HCT116 (cell line): Measurements from ENCODE around the gene VIPR1. TPM values are rescaled to one million over a fixed set of nuclear protein-coding genes. Genes with fewer than 3 reads are reported as not detected.
A peak's percentile ranks its signal among the peaks of the same experiment; 100 is the strongest.

Experiments used
- ATAC-seq: fragments of 200-7000 bp; cut with Tn5 transposase; 2 replicates; pipeline ENCODE4 v1.9.1; 2020; ENCODE audit warnings: mild to moderate bottlenecking, moderate library complexity
- BruUV-seq: library from RNA; stranded (reverse); fragments of 400-500 nt; replicated peaks from 2 replicates; lab custom pipeline; 2021; lab: Mats Ljungman, UMichigan
- CTCF ChIA-PET: fragments of 300-600 bp; sonication (Branson Sonifier 250); formaldehyde crosslinking; loops from one replicate; lab custom pipeline; 2021; ENCODE audit warnings: antibody characterized with exemption; lab: Charles Lee
- POLR2A ChIA-PET: fragments of 300-600, 350-600 bp; sonication (Branson Sonifier 250); formaldehyde crosslinking; loops from one replicate; lab custom pipeline; 2021; ENCODE audit warnings: antibody characterized with exemption; lab: Charles Lee
- RAD21 ChIA-PET, 2 experiments: fragments of 300-600 bp; sonication (Branson Sonifier 250); formaldehyde crosslinking; loops; one replicate each; lab custom pipeline; 2023; ENCODE audit warnings: low total read pairs in 2 of 2; ENCODE audit not compliant: uncharacterized antibody in 2 of 2, unreplicated experiment in 2 of 2, low non-redundant PET in 1 of 2; lab: Charles Lee
- DNase-seq: peaks from one replicate; pipeline ENCODE4 v3.0.0-alpha.2; 2010; ENCODE audit warnings: low read depth, low spot score
- H2AFZ ChIP-seq: fragments of 200-600 bp; shearing (Covaris generic), sonication (generic); 2 replicates; pipeline ENCODE4 v1.6.1; 2017; ENCODE audit warnings: low read depth, mixed run types, mixed read lengths, antibody characterized with exemption, low read length; ENCODE audit not compliant: poor library complexity, severe bottlenecking
- H3K27ac ChIP-seq: 2 replicates; pipeline ENCODE4 v1.5.1; 2012; ENCODE audit warnings: low read depth, low read length
- H3K27me3 ChIP-seq: fragments of 200-600 bp; sonication (generic); 2 replicates; pipeline ENCODE4 v1.6.1; 2016; ENCODE audit warnings: mixed run types, low read length, mixed read lengths; ENCODE audit not compliant: insufficient read depth
- H3K36me3 ChIP-seq, 2 experiments: fragments of 200-500 bp in 1 of 2; fragments of 200-600 bp in 1 of 2; sonication (Bioruptor generic) in 1 of 2; sonication (generic) in 1 of 2; 2 replicates each; pipeline versions ENCODE4 v1.5.1 to v1.6.1; 2014 to 2016; ENCODE audit warnings: low read length in 2 of 2, inconsistent platforms in 1 of 2, mixed read lengths in 1 of 2, mixed run types in 1 of 2; ENCODE audit not compliant: insufficient read depth in 2 of 2, control insufficient read depth in 1 of 2
- H3K4me1 ChIP-seq, 2 experiments: fragments of 200-600 bp in 1 of 2; sonication (generic) in 1 of 2; 2 replicates each; pipeline versions ENCODE4 v1.5.1 to v1.6.1; 2012 to 2017; ENCODE audit warnings: low read length in 2 of 2, inconsistent platforms in 1 of 2, mild to moderate bottlenecking in 1 of 2, mixed read lengths in 1 of 2, mixed run types in 1 of 2, moderate library complexity in 1 of 2; ENCODE audit not compliant: insufficient read depth in 2 of 2, control insufficient read depth in 1 of 2
- H3K4me2 ChIP-seq: fragments of 200-600 bp; sonication (generic); 2 replicates; pipeline ENCODE4 v1.6.1; 2017; ENCODE audit warnings: mixed run types, low read length, mixed read lengths
- H3K4me3 ChIP-seq, 2 experiments: fragments of 200-600 bp in 1 of 2; sonication (generic) in 1 of 2; replicated peaks in 1 of 2; 2 replicates each; pipeline ENCODE4 v1.5.1; 2011 to 2016; ENCODE audit warnings: low read length in 2 of 2, control low read depth in 1 of 2, low read depth in 1 of 2, mild to moderate bottlenecking in 1 of 2, mixed read lengths in 1 of 2, mixed run types in 1 of 2
- H3K79me2 ChIP-seq: fragments of 200-600 bp; sonication (generic); 2 replicates; pipeline ENCODE4 v1.6.1; 2017; ENCODE audit warnings: mild to moderate bottlenecking, mixed run types, low read length, moderate library complexity, mixed read lengths; ENCODE audit not compliant: insufficient read depth
- H3K9ac ChIP-seq: fragments of 200-600 bp; sonication (generic); 2 replicates; pipeline ENCODE4 v1.6.1; 2016; ENCODE audit warnings: low read length, mixed read lengths
- H3K9me2 ChIP-seq: fragments of 200-600 bp; sonication (generic), shearing (Covaris generic); 2 replicates; pipeline ENCODE4 v1.6.1; 2017; ENCODE audit warnings: mixed run types, mild to moderate bottlenecking, moderate library complexity; ENCODE audit not compliant: insufficient read depth
- H3K9me3 ChIP-seq, 2 experiments: fragments of 200-500 bp in 1 of 2; fragments of 200-600 bp in 1 of 2; sonication (Bioruptor generic) in 1 of 2; sonication (generic) in 1 of 2; 2 replicates each; pipeline ENCODE4 v1.6.1; 2014 to 2017; ENCODE audit warnings: low read length in 2 of 2, mixed read lengths in 2 of 2, inconsistent platforms in 1 of 2, low read depth in 1 of 2, mild to moderate bottlenecking in 1 of 2, mixed run types in 1 of 2, moderate library complexity in 1 of 2; ENCODE audit not compliant: control insufficient read depth in 1 of 2, insufficient read depth in 1 of 2
- H4K20me1 ChIP-seq: fragments of 200-600 bp; sonication (generic), shearing (Covaris generic); 2 replicates; pipeline ENCODE4 v1.6.1; 2017; ENCODE audit warnings: mixed run types, mild to moderate bottlenecking, moderate library complexity; ENCODE audit not compliant: insufficient read depth
- SRF ChIP-seq: IDR thresholded peaks from 2 replicates; pipeline ENCODE4 v1.6.1; 2012; ENCODE audit warnings: low read depth
- intact Hi-C: fragments of 100-400 bp; cut with micrococcal nuclease; formaldehyde crosslinking; loops from 2 replicates; pipeline ENCODE4 v1.10.0; 2022
- total RNA-seq: library from RNA; stranded (reverse); gene quantifications from one replicate; pipeline ENCODE4 v1.2.1, GENCODE V29; 2021; ENCODE audit not compliant: unreplicated experiment
- TF ChIP-seq, protein P1 (sequence below), 3 experiments: fragments of 200-600 bp in 1 of 3; sonication (generic) in 1 of 3; IDR thresholded peaks in 2 of 3; conservative IDR thresholded peaks in 1 of 3; 2 replicates each; pipeline ENCODE4 v1.5.1; 2012 to 2017; ENCODE audit warnings: low read depth in 2 of 3, low read length in 2 of 3, antibody characterized with exemption in 1 of 3, borderline replicate concordance in 1 of 3, control low read depth in 1 of 3, mild to moderate bottlenecking in 1 of 3, mixed read lengths in 1 of 3, mixed run types in 1 of 3, moderate library complexity in 1 of 3; ENCODE audit not compliant: insufficient read depth in 1 of 3
- TF ChIP-seq, protein P2 (sequence below): IDR thresholded peaks from 2 replicates; pipeline ENCODE4 v1.6.1; 2012; ENCODE audit warnings: low read depth

Gene VIPR1
- total RNA-seq, 1 experiment from 2014 or later: 9.6 TPM

- no peak overlapping the region for H3K4me2 ChIP-seq
- no peaks in the 10 kb centered on the region for H3K4me1 ChIP-seq
- no peaks in the 10 kb centered on the region for H4K20me1 ChIP-seq
- CTCF ChIA-PET: no interaction called here
- no peak overlapping the region for H3K4me3 ChIP-seq
- no peaks in the 10 kb centered on the region for H3K27me3 ChIP-seq
- intact Hi-C loops: no loop called here
- RAD21 ChIA-PET: no interaction called here
- TF ChIP-seq, protein P1, sequence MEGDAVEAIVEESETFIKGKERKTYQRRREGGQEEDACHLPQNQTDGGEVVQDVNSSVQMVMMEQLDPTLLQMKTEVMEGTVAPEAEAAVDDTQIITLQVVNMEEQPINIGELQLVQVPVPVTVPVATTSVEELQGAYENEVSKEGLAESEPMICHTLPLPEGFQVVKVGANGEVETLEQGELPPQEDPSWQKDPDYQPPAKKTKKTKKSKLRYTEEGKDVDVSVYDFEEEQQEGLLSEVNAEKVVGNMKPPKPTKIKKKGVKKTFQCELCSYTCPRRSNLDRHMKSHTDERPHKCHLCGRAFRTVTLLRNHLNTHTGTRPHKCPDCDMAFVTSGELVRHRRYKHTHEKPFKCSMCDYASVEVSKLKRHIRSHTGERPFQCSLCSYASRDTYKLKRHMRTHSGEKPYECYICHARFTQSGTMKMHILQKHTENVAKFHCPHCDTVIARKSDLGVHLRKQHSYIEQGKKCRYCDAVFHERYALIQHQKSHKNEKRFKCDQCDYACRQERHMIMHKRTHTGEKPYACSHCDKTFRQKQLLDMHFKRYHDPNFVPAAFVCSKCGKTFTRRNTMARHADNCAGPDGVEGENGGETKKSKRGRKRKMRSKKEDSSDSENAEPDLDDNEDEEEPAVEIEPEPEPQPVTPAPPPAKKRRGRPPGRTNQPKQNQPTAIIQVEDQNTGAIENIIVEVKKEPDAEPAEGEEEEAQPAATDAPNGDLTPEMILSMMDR (IDR thresholded peaks at IDR 0.05 in 2 of 3, conservative IDR thresholded peaks at IDR 0.05 in 1 of 3; ENCODE audit: borderline replicate concordance in 1 of 3, insufficient read depth in 1 of 3, low read depth in 2 of 3, low read length in 2 of 3): peak; percentile 16 to 42 (median 38); a peak in 4 of 6 replicates
- no peak for TF ChIP-seq SRF
- TF ChIP-seq, protein P2, sequence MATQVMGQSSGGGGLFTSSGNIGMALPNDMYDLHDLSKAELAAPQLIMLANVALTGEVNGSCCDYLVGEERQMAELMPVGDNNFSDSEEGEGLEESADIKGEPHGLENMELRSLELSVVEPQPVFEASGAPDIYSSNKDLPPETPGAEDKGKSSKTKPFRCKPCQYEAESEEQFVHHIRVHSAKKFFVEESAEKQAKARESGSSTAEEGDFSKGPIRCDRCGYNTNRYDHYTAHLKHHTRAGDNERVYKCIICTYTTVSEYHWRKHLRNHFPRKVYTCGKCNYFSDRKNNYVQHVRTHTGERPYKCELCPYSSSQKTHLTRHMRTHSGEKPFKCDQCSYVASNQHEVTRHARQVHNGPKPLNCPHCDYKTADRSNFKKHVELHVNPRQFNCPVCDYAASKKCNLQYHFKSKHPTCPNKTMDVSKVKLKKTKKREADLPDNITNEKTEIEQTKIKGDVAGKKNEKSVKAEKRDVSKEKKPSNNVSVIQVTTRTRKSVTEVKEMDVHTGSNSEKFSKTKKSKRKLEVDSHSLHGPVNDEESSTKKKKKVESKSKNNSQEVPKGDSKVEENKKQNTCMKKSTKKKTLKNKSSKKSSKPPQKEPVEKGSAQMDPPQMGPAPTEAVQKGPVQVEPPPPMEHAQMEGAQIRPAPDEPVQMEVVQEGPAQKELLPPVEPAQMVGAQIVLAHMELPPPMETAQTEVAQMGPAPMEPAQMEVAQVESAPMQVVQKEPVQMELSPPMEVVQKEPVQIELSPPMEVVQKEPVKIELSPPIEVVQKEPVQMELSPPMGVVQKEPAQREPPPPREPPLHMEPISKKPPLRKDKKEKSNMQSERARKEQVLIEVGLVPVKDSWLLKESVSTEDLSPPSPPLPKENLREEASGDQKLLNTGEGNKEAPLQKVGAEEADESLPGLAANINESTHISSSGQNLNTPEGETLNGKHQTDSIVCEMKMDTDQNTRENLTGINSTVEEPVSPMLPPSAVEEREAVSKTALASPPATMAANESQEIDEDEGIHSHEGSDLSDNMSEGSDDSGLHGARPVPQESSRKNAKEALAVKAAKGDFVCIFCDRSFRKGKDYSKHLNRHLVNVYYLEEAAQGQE: no peak
- H2AFZ ChIP-seq: no peak overlapping the region
- BruUV-seq: no TSS peak
- POLR2A ChIA-PET: interaction anchor here (1.3 kb wide), 1 partner anchor 17 kb away, joined by 3 read pairs; the partner anchor contains the start of gene VIPR1
- H3K9me2 ChIP-seq: no peaks in the 10 kb centered on the region
- no peak overlapping the region for H3K9ac ChIP-seq
- DNase-seq: no peak
- H3K27ac ChIP-seq: no peak overlapping the region
- H3K79me2 ChIP-seq: no peaks in the 10 kb centered on the region
- peak; percentile 65 for ATAC-seq
- no peaks in the 10 kb centered on the region for H3K9me3 ChIP-seq
- no peaks in the 10 kb centered on the region for H3K36me3 ChIP-seq
Observed at GRCh38 chr3:42518800-42519567, 16.5 kb downstream of the VIPR1 start.
